ENCODE results near the gene GRM8.

GRM8 gene

GRCh38 chr7:126803060-126803665 lies 449.6 kb downstream of the GRM8 start:
- DNase-seq, result no peak

- no peak for DNase-seq
These were observed 451.0 kb downstream of the GRM8 start for GRCh38 chr7:126801733-126802132.

- DNase-seq, result no peak
These were observed 453.2 kb downstream of the GRM8 start for GRCh38 chr7:126799541-126799940.

- no peak for DNase-seq
These were observed 460.2 kb downstream of the GRM8 start for GRCh38 chr7:126792521-126792920.

GRCh38 chr7:126791306-126791705 lies 461.4 kb downstream of the GRM8 start:
- no peak for DNase-seq

GRCh38 chr7:126790763-126791162 lies 462.0 kb downstream of the GRM8 start:
- no peak for DNase-seq

GRCh38 chr7:126783613-126784012 lies 469.1 kb downstream of the GRM8 start:
- DNase-seq, result no peak

GRCh38 chr7:126780993-126781392 lies 471.7 kb downstream of the GRM8 start:
- no peak for DNase-seq

GRCh38 chr7:126778101-126778500 lies 474.6 kb downstream of the GRM8 start:
- DNase-seq, result no peak

- no peak for DNase-seq
These were observed 476.2 kb downstream of the GRM8 start for GRCh38 chr7:126776498-126776897.

- DNase-seq, result no peak
These were observed 478.7 kb downstream of the GRM8 start for GRCh38 chr7:126774077-126774476.

GRCh38 chr7:126768836-126769235 lies 483.9 kb downstream of the GRM8 start:
- DNase-seq, result no peak

GRCh38 chr7:126760914-126761577 lies 491.7 kb downstream of the GRM8 start:
- no peak for DNase-seq

GRCh38 chr7:126755381-126755780 lies 497.4 kb downstream of the GRM8 start:
- DNase-seq, result no peak

GRCh38 chr7:126750207-126750911 lies 502.4 kb downstream of the GRM8 start:
- no peak for DNase-seq

- DNase-seq, result no peak
These were observed 523.8 kb downstream of the GRM8 start for GRCh38 chr7:126728967-126729366.

- DNase-seq, result no peak
These were observed 524.8 kb downstream of the GRM8 start for GRCh38 chr7:126727930-126728391.

GRCh38 chr7:126723966-126724544 lies 528.7 kb downstream of the GRM8 start:
- no peak for DNase-seq

GRCh38 chr7:126720232-126720631 lies 532.5 kb downstream of the GRM8 start:
- DNase-seq, result no peak

- no peak for DNase-seq
These were observed 534.3 kb downstream of the GRM8 start for GRCh38 chr7:126718419-126718818.

GRCh38 chr7:126716321-126716720 lies 536.4 kb downstream of the GRM8 start:
- DNase-seq, result no peak

GRCh38 chr7:126715076-126715475 lies 537.7 kb downstream of the GRM8 start:
- DNase-seq, result no peak

- no peak for DNase-seq
These were observed 550.3 kb downstream of the GRM8 start for GRCh38 chr7:126702242-126703016.
